ENCODE data around the gene MAFG.

Gene MAFG

GRCh38 chr17:81925860-81926450 lies 1.6 kb downstream of the MAFG start:
- DNase-seq (ENCODE audit: low spot score), result no peak
- TF ChIP-seq, protein P1, sequence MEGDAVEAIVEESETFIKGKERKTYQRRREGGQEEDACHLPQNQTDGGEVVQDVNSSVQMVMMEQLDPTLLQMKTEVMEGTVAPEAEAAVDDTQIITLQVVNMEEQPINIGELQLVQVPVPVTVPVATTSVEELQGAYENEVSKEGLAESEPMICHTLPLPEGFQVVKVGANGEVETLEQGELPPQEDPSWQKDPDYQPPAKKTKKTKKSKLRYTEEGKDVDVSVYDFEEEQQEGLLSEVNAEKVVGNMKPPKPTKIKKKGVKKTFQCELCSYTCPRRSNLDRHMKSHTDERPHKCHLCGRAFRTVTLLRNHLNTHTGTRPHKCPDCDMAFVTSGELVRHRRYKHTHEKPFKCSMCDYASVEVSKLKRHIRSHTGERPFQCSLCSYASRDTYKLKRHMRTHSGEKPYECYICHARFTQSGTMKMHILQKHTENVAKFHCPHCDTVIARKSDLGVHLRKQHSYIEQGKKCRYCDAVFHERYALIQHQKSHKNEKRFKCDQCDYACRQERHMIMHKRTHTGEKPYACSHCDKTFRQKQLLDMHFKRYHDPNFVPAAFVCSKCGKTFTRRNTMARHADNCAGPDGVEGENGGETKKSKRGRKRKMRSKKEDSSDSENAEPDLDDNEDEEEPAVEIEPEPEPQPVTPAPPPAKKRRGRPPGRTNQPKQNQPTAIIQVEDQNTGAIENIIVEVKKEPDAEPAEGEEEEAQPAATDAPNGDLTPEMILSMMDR (IDR thresholded peaks at IDR 0.05), result no peak
- peak overlapping the region; percentile 100 for H3K4me3 ChIP-seq
- H3K27ac ChIP-seq, result peak overlapping the region; percentile 87 to 98

GRCh38 chr17:81924557-81925532 lies 2.7 kb downstream of the MAFG start:
- TF ChIP-seq, protein P1 (IDR thresholded peaks at IDR 0.05), result no peak
- peak overlapping the region in 1 of 2 donors; percentile 77 for H3K27ac ChIP-seq
- DNase-seq (ENCODE audit: low spot score), result no peak
- peak overlapping the region; percentile 17 for H3K4me3 ChIP-seq

DNA sequence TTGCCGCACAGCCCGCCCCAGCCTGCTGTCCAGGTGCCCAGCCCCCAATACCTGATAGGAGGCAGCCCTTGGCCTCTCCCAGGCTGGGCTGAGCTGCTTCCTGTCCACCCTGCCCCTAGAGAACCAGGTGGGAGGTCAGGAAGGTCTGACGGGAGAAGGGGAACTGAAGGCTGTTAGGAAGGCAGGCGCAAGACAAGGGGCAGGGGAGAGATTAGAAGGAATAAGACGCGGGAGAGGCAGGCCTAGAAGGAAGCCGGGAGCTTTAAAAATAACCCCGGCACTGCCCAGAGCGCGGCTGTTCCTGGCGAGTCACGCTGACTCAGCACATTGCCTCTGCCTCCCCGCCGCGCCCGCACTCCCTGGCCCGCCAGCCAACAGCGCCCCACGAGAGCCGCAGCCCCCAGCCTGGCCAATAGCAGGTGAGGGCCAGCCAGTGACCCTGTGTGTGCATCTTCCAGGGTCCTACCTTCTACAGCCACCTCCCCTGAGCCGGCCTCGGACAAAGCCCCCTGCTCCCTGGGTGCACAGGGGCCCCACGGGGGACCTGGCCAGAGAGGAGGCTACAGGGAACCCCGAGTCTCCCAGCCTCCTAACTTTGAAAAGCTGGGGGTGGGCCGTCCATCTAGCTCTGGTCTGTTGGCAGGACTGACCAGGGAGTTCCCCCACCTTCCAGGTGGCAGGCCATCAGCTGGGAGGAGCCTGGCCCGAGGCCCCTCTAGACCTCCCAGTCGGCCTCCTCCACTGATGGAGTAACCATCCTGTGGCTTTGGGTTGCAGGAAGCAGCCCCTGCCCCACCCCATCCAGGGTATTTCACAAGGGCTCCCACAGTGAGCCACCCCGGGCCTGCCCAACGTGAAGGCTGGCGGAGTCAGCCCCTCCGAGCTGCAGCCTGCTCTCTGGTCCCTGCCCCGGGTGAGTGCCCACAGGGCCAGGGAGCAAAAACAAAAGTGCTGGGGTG lies 4.0 kb downstream of the MAFG start:
- TF ChIP-seq, protein P1 (IDR thresholded peaks at IDR 0.05), result no peak
- Histone ChIP-seq H3K27ac (peak overlapping the region; percentile 16 to 77), H3K4me3 (peak overlapping the region; percentile 64)
- no peak for DNase-seq (ENCODE audit: low spot score)

GRCh38 chr17:81922566-81923301 lies 4.8 kb downstream of the MAFG start:
- TF ChIP-seq, protein P1 (IDR thresholded peaks at IDR 0.05), result no peak
- peak overlapping the region; percentile 64 for H3K4me3 ChIP-seq
- no peak for DNase-seq (ENCODE audit: low spot score)
- peak overlapping the region; percentile 16 to 77 for H3K27ac ChIP-seq

DNA sequence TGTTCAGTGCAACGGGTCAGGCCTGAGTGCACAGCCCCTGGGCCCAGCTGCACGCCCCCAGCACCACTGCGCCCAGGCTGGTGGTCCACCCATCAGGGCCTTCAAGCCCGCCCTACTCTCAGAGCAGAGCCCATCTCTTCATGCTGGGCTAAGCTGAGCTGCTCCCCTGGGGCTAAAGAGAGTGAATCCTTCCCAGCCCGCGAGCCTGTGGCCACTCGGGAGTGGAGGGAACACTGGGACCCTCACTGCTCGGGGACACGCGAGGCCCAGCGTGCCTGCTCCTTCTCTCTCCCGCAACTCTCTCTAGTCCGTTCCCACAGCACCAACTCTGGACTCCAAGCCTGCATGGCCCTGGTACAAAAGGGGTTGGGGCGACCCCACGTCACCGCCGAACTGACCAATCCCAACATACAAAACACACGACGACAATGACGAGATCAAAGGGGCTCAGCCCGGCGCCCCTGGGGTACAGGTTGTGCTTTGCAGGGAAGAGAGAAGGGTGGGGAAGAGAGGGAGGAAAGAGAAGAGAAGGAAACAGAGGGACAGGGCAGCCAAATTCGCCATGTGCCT lies 5.5 kb downstream of the MAFG start:
- no peak for DNase-seq (ENCODE audit: low spot score)
- Histone ChIP-seq H3K27ac (peak overlapping the region in 1 of 2 donors; percentile 36), H3K4me3 (no peak overlapping the region)
- TF ChIP-seq, protein P1 (IDR thresholded peaks at IDR 0.05), result no peak

DNA sequence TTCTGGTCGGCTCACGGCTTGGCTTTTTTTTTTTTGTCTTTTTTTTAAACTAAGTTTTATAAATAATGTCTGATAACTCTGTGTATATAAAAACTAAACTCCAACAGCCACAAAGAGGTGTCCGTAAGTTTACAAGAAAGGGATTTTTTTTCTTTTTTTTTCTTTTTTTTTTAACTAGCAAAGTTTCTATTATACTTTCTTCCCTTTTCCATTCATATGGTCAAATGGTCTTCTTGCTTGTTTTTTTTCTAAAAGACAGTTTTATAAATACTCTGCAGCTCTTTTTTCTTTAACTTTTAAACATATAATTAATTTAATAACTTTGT lies 6.0 kb downstream of the MAFG start:
- H3K4me3 ChIP-seq, result no peak overlapping the region
- no peak overlapping the region for H3K27ac ChIP-seq
- TF ChIP-seq, protein P1 (IDR thresholded peaks at IDR 0.05), result no peak
- no peak for DNase-seq (ENCODE audit: low spot score)
